NT2/D1 (cell line): ENCODE data around the gene SIX4.
"Not testable (repeated sequence)": the region's sequence is repeated elsewhere in the genome, so short reads cannot be mapped to it uniquely, and the experiment has no call there.

ENCODE experiments used
- DNase-seq: peaks from one replicate; pipeline ENCODE4 v3.0.0-alpha.2; 2011; ENCODE audit warnings: low read depth, low spot score
- H3K27me3 ChIP-seq: 2 replicates; pipeline ENCODE4 v1.6.0; 2011; ENCODE audit warnings: mild to moderate bottlenecking; ENCODE audit not compliant: insufficient read length, insufficient read depth
- H3K36me3 ChIP-seq: 2 replicates; pipeline ENCODE4 v1.6.1; 2011; ENCODE audit warnings: mild to moderate bottlenecking, low read length, mixed read lengths; ENCODE audit not compliant: insufficient read depth, insufficient read length
- H3K4me1 ChIP-seq: 2 replicates; pipeline ENCODE4 v1.5.1; 2011; ENCODE audit not compliant: insufficient read depth, insufficient read length
- H3K4me3 ChIP-seq: 2 replicates; pipeline ENCODE4 v1.5.1; 2011; ENCODE audit warnings: low read depth; ENCODE audit not compliant: insufficient read length
- H3K9ac ChIP-seq: 2 replicates; pipeline ENCODE4 v1.6.0; 2011; ENCODE audit warnings: low read depth; ENCODE audit not compliant: insufficient read length
- H3K9me3 ChIP-seq: 2 replicates; pipeline ENCODE4 v1.5.1; 2011; ENCODE audit warnings: mild to moderate bottlenecking, low read length; ENCODE audit not compliant: insufficient read depth
- SUZ12 ChIP-seq: IDR thresholded peaks from 2 replicates; pipeline ENCODE4 v1.6.1; 2011; ENCODE audit not compliant: insufficient read length, insufficient read depth; ENCODE audit errors: extremely low read depth
- YY1 ChIP-seq: IDR thresholded peaks from 2 replicates; pipeline ENCODE4 v1.6.1; 2011; ENCODE audit not compliant: insufficient read length, insufficient read depth
- ZNF274 ChIP-seq: IDR thresholded peaks from 2 replicates; pipeline ENCODE4 v1.6.1; 2011; ENCODE audit warnings: mild to moderate bottlenecking, low read depth, low read length

Gene SIX4

GRCh38 chr14:60734465-60735242, 10.5 kb upstream of the SIX4 start, which contains the start of gene MNAT1:
TSS of gene MNAT1 (plus strand) at chr14:60734761. CDS start at chr14:60734863, 102 bp downstream.
- H3K9ac ChIP-seq = peak within 1 kb of the TSS; percentile 92
- no peak for DNase-seq
- peak within 1 kb of the TSS; percentile 81 for H3K4me3 ChIP-seq
- no peaks in the 10 kb centered on the region for H3K27me3 ChIP-seq
- TF ChIP-seq SUZ12 (no peak), YY1 (no peak), ZNF274 (no peak)
- H3K9me3 ChIP-seq = no peaks in the 10 kb centered on the region
- no peaks in the 10 kb centered on the region for H3K4me1 ChIP-seq
- H3K36me3 ChIP-seq = no peaks in the 10 kb centered on the region

GRCh38 chr14:60732840-60733483, 8.8 kb upstream of the SIX4 start:
- TF ChIP-seq ZNF274 = no peak
- TF ChIP-seq YY1 = no peak
- no peak for TF ChIP-seq SUZ12
- no peaks in the 10 kb centered on the region for H3K4me1 ChIP-seq

GRCh38 chr14:60731291-60731690, 7.1 kb upstream of the SIX4 start:
- not testable (repeated sequence) for H3K9me3 ChIP-seq, H3K4me3 ChIP-seq, DNase-seq, H3K9ac ChIP-seq, H3K4me1 ChIP-seq, H3K36me3 ChIP-seq, H3K27me3 ChIP-seq

More at GRCh38 chr14:60732840-60733483, 8.8 kb upstream of the SIX4 start:
- no peak for DNase-seq
- no peak overlapping the region for H3K9ac ChIP-seq
- no peak overlapping the region for H3K4me3 ChIP-seq
- H3K27me3 ChIP-seq = no peaks in the 10 kb centered on the region
- H3K36me3 ChIP-seq = no peaks in the 10 kb centered on the region
- no peaks in the 10 kb centered on the region for H3K9me3 ChIP-seq

- TF ChIP-seq SUZ12 (no peak), ZNF274 (no peak), YY1 (no peak)
Measured at GRCh38 chr14:60723116-60723906, 840 bp downstream of the SIX4 start.

GRCh38 chr14:60722357-60723115, 1.6 kb downstream of the SIX4 start:
- H3K27me3 ChIP-seq = no peaks in the 10 kb centered on the region
- H3K9me3 ChIP-seq = no peaks in the 10 kb centered on the region
- peak overlapping the region; percentile 88 for H3K4me3 ChIP-seq
- peaks cover 26% of the 10 kb centered on the region for H3K36me3 ChIP-seq
- no peak for TF ChIP-seq YY1
- no peak for TF ChIP-seq ZNF274
- TF ChIP-seq SUZ12 = no peak
- peak overlapping the region; percentile 86 for H3K9ac ChIP-seq
- no peak for DNase-seq
- H3K4me1 ChIP-seq = peaks cover 6% of the 10 kb centered on the region

More at GRCh38 chr14:60723116-60723906, 840 bp downstream of the SIX4 start:
- H3K9ac ChIP-seq = peak overlapping the region; percentile 93
- H3K9me3 ChIP-seq = no peaks in the 10 kb centered on the region
- H3K27me3 ChIP-seq = no peaks in the 10 kb centered on the region
- H3K36me3 ChIP-seq = peaks cover 20% of the 10 kb centered on the region
- H3K4me3 ChIP-seq = peak overlapping the region; percentile 88
- peaks cover 6% of the 10 kb centered on the region for H3K4me1 ChIP-seq
- no peak for DNase-seq

GRCh38 chr14:60722107-60722356, 2.1 kb downstream of the SIX4 start:
- Histone ChIP-seq H3K27me3 (no peaks in the 10 kb centered on the region), H3K4me3 (peak overlapping the region; percentile 88), H3K9ac (peak overlapping the region; percentile 86), H3K4me1 (peaks cover 6% of the 10 kb centered on the region), H3K9me3 (no peaks in the 10 kb centered on the region), H3K36me3 (peaks cover 31% of the 10 kb centered on the region)
- no peak for TF ChIP-seq ZNF274
- TF ChIP-seq SUZ12 = no peak
- TF ChIP-seq YY1 = no peak
- DNase-seq = no peak
